ENCODE measurements around the gene XRCC3. TPM values are rescaled to one million over a fixed set of nuclear protein-coding genes. Genes with fewer than 3 reads are reported as not detected.

Gene XRCC3
- total RNA-seq (2014; rRNA removed; shearing (Covaris generic)), result 70.5 and 77.9 TPM in 2 replicates
- 26.1 and 27.1 TPM in 2 replicates for polyA plus RNA-seq (2015; cell fraction: cytosol; rRNA removed)
- 47.5 and 63.7 TPM in 2 replicates for polyA plus RNA-seq (2015; cell fraction: nucleus; rRNA removed)

GRCh38 chr14:103715052-103716000, at the start of gene XRCC3, which contains the start of gene ZFYVE21:
XRCC3 (minus strand) TSS chr14:103715451; CDS start chr14:103711087, 4,364 bp downstream.
ZFYVE21 (plus strand) TSS chr14:103715810; CDS start chr14:103715842, 32 bp downstream.
- DNase-seq (ENCODE audit: low read depth), result peak; percentile 99

- DNase-seq (ENCODE audit: low read depth), result no peak
These were observed 48.7 kb upstream of the XRCC3 start for GRCh38 chr14:103763730-103764488.

- DNase-seq (ENCODE audit: low read depth), result no peak
These were observed 47.3 kb upstream of the XRCC3 start for GRCh38 chr14:103762541-103762940.

DNA sequence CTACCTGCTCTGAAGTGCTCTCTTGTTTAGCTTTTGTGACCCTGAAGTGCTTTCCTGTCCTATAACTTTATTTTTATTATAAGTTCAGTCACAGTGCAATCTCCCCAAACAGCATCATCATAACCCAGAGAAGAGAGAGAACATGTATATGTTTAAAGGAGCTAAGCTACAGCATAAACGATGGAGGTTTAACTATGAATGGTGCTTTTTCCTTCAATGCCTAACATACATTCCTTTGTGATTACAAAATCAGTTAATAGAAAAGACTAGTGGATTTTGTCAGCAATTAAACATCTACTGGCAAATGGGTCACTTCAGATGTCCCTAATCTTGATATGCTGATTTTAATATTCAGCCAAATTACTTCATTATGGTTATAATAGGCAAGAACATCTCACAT, 46.8 kb upstream of the XRCC3 start:
- no peak for DNase-seq (ENCODE audit: low read depth)

- no peak for DNase-seq (ENCODE audit: low read depth)
These were observed 43.0 kb upstream of the XRCC3 start for GRCh38 chr14:103758059-103758776.

- no peak for DNase-seq (ENCODE audit: low read depth)
These were observed 39.8 kb upstream of the XRCC3 start for GRCh38 chr14:103755060-103755459.

DNA sequence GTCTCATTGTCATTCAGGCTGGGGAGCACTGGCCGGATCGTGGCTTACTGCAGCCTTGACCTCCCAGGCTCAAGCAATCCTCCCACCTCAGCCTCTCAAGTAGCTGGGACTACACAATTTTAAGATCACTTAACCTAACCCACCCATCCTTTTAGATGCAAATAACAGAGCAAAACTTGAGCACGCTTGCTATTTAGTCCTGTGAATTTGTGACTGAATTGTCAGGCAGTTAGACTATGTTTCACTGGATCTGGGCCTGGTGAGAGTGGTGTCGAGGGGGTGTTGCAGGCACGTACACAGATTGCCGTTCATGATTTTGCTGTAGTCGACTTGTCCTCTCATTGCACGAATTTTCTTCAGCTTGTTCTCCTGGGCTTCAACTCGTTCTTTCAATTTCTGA, 38.5 kb upstream of the XRCC3 start:
- DNase-seq (ENCODE audit: low read depth), result no peak

- DNase-seq (ENCODE audit: low read depth), result no peak
These were observed 34.6 kb upstream of the XRCC3 start for GRCh38 chr14:103749860-103750259.

DNA sequence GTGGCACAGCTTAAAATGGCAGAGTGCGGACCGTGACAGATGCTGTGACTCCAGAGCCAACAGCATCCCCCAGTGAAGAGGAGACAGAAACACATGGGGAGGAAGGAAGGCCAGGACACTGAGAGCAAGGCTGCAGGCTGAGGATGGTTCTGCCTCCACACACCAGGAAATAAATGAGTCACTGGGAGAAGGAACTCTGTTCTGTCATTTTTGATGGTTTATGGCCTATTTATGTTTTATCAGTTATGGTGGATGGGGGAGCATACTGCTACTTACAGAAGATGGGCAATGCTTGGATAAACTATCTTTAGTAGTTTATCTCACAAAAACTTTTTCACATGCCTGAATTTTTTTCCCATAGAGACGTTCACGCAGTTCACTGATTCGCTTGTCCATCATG, 34.2 kb upstream of the XRCC3 start:
- no peak for DNase-seq (ENCODE audit: low read depth)

GRCh38 chr14:103748534-103748857, 33.2 kb upstream of the XRCC3 start:
- no peak for DNase-seq (ENCODE audit: low read depth)

GRCh38 chr14:103746701-103747100, 31.4 kb upstream of the XRCC3 start:
- DNase-seq (ENCODE audit: low read depth), result peak; percentile 16

GRCh38 chr14:103745424-103745823, 30.2 kb upstream of the XRCC3 start:
- DNase-seq (ENCODE audit: low read depth), result no peak

GRCh38 chr14:103744621-103745395, 29.6 kb upstream of the XRCC3 start:
- no peak for DNase-seq (ENCODE audit: low read depth)

DNA sequence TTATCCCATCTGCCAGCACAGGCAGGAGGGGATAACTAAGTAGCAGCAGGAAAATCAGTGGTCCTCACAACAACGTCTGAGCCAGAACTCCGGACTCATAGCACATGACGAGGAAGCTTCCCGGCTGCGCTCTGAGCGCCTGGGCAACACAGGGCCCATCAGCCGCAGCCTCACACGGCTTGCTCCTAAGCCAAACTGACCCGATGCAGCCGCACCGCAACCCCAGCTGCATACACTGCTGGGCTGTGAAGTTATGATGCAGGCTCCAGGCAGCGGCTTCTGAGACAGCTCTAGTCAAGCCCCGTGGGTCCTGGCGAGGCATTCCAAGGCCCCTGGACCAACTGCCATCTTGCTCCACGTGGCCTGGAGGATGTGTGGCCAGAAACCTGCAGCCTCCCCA, 28.4 kb upstream of the XRCC3 start:
- DNase-seq (ENCODE audit: low read depth), result no peak

- no peak for DNase-seq (ENCODE audit: low read depth)
These were observed 27.4 kb upstream of the XRCC3 start for GRCh38 chr14:103742499-103743255.

GRCh38 chr14:103741876-103742275, 26.6 kb upstream of the XRCC3 start:
- no peak for DNase-seq (ENCODE audit: low read depth)

- DNase-seq (ENCODE audit: low read depth), result peak; percentile 51
These were observed 25.9 kb upstream of the XRCC3 start for GRCh38 chr14:103740991-103741689.

DNA sequence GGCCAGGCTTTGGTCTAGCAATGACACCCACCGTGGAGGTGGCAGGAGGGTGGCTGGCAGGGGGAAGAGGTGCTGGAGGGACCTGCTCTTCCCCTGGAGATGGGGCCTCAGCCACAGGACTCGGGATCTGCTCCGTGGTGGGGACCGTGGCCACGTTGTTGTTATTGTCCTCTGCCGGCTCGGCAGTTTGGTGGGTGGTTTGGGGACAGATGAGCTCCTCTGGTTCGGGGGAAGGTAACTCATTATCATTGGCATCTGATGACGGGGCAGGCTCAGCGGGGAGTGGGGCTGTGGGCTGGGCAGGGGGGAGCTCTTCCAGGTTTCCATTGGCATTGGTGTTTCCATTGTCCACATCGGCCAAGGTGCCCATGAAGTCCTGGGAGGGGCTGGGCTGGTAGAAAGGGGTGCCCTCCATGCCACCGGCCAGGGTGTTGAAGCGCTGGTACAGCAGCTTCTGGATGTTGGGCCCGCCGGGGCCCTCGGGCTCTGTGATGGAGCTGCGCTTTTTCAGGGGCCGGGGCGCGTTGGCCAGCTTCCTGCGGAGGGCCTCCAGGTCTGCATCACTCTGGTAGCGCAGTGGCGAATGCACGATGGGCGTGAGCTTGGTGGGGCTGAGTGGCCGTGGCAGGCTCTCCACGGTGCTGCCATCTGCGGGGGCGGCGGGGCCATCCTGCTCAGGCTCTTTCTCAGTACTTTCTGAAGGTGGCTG, 24.7 kb upstream of the XRCC3 start:
- no peak for DNase-seq (ENCODE audit: low read depth)

DNA sequence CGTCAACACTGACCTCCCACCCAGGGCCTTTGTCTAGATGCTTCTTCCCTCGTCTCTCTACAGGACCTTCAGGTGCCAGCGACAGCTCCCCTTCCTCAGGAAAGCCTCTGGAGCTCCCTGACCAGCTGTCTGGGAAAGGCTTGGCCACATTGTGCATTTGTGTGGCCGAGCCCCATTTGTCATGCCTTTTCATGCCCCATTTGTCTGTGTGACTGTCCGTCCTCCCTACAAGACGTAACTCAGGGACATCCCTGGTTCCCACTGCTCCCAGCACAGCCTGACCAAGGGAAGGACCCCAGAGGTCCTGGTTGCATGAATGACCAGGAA, 24.2 kb upstream of the XRCC3 start:
- DNase-seq (ENCODE audit: low read depth), result no peak
